Testis (tissue), 3 donors: ENCODE measurements around the gene CNMD. TPM values are rescaled to one million over a fixed set of nuclear protein-coding genes. Genes with fewer than 3 reads are reported as not detected.
"Not testable (repeated sequence)": the region's sequence is repeated elsewhere in the genome, so short reads cannot be mapped to it uniquely, and the experiment has no call there.

ENCODE experiments used
- DNase-seq: peaks from one replicate; pipeline ENCODE4 v3.0.0-alpha.2; 2019
- H3K27ac ChIP-seq, 2 donors: fragments of 200-600 bp; sonication (generic); one replicate each; pipeline ENCODE4 v1.5.1; 2019
- H3K27me3 ChIP-seq: fragments of 200-600 bp; sonication (generic); one replicate; pipeline ENCODE4 v1.5.1; 2019
- H3K36me3 ChIP-seq: fragments of 200-600 bp; sonication (generic); one replicate; pipeline ENCODE4 v1.5.1; 2017; ENCODE audit warnings: low read depth; ENCODE audit errors: missing control alignments
- H3K4me1 ChIP-seq: fragments of 200-600 bp; sonication (generic); one replicate; pipeline ENCODE4 v1.5.1; 2019
- H3K4me3 ChIP-seq, 2 donors: fragments of 200-600 bp; sonication (generic); one replicate each; pipeline ENCODE4 v1.5.1; 2017 to 2019
- H3K9me3 ChIP-seq: fragments of 200-600 bp; sonication (generic); one replicate; pipeline ENCODE4 v1.5.1; 2017
- POLR2A ChIP-seq: fragments of 450-650 bp; IDR thresholded peaks from one replicate; pipeline ENCODE4 v1.6.1; 2017; ENCODE audit warnings: antibody characterized with exemption, mild to moderate bottlenecking, moderate library complexity
- WGBS, 2 donors: methylation state at CpG; one replicate each; pipeline ENCODE4 v1.1.5; 2018; 5-methylcytosine and 5-hydroxymethylcytosine counted together
- intact Hi-C: fragments of 100-400 bp; cut with DNase I; formaldehyde crosslinking; loops from one replicate; pipeline ENCODE4 v1.15.1; 2023; ENCODE audit warnings: low total_unique reads
- polyA plus RNA-seq: library from polyadenylated mRNA; stranded (reverse); fragments of 350-450 nt; fragmentation: Illumina TruSeq; extraction: RNeasy Lipid Tissue Mini Kit (QIAGEN cat#74804); gene quantifications from one replicate; pipeline ENCODE4 v1.2.3, GENCODE V29; 2014; ENCODE audit warnings: low read depth, low replicate concordance; ENCODE audit not compliant: insufficient read depth
- total RNA-seq, 2 donors: library from RNA; depleted of rRNA; stranded (reverse); fragments of >200 nt; gene quantifications; one replicate each; pipeline ENCODE4 v1.2.3, GENCODE V29; 2016
- TF ChIP-seq, protein P1 (sequence below), 3 experiments: fragments of 450-650 bp in 2 of 3; fragments of 200-600 bp in 1 of 3; sonication (generic) in 1 of 3; IDR thresholded peaks; one replicate each; pipeline ENCODE4 v1.5.1; 2016 to 2019; ENCODE audit warnings: antibody characterized with exemption in 3 of 3, mild to moderate bottlenecking in 2 of 3, moderate library complexity in 1 of 3

CNMD gene
- total and polyA plus RNA-seq, 3 donors from 2014 or later: 3.5 to 5.0 (median 4.1) TPM

DNA sequence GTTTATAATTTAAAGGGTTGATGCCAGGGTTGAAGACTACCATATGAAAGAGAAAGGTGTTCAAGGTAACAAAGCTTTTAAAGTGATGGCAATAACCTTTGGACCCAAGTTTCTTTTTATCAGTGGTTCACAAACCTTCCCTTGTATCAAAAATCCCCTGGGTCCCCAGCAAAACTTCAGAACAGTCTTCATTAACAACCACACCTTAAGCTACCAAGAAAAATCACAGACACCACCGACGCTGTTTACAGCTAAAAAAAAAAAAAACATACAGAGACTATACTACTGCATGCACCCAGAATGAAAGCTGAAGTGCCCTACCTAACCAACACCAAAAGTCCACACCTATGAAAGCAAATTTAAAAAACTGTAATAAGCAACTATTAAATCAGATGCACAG, 13.4 kb downstream of the CNMD start:
- WGBS, 2 donors: 83 to 95% methylated on average over 2 of the region's 2 CpGs

DNA sequence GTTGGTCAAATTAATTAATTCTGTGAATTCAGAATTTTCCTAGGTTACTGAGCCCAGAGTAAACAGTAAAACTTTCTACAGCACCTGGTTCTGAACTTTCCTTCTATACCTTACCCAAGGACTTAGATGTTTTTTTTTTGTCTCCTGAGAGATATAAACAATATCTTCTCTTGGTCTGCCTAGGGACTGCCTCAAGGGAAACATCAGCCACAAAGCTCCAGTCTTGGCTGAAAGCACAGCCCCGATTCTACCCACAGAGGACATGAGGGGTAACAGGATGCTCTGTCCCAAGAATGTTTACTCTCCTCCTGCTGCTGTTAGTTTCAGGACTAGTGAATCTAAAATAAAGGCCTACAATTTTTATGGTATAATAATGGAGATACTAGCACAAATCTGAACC, 14.3 kb downstream of the CNMD start:
- intact Hi-C loops: no loop called here
- no peaks in the 10 kb centered on the region for H3K36me3 ChIP-seq

More for the DNA sequence above, 13.4 kb downstream of the CNMD start:
- no peaks in the 10 kb centered on the region for H3K9me3 ChIP-seq
- no peak overlapping the region for H3K27ac ChIP-seq
- intact Hi-C loops: no loop called here
- no peaks in the 10 kb centered on the region for H3K4me1 ChIP-seq
- H3K36me3 ChIP-seq: no peaks in the 10 kb centered on the region
- H3K4me3 ChIP-seq: no peak overlapping the region
- no peaks in the 10 kb centered on the region for H3K27me3 ChIP-seq
- TF ChIP-seq, protein P1, sequence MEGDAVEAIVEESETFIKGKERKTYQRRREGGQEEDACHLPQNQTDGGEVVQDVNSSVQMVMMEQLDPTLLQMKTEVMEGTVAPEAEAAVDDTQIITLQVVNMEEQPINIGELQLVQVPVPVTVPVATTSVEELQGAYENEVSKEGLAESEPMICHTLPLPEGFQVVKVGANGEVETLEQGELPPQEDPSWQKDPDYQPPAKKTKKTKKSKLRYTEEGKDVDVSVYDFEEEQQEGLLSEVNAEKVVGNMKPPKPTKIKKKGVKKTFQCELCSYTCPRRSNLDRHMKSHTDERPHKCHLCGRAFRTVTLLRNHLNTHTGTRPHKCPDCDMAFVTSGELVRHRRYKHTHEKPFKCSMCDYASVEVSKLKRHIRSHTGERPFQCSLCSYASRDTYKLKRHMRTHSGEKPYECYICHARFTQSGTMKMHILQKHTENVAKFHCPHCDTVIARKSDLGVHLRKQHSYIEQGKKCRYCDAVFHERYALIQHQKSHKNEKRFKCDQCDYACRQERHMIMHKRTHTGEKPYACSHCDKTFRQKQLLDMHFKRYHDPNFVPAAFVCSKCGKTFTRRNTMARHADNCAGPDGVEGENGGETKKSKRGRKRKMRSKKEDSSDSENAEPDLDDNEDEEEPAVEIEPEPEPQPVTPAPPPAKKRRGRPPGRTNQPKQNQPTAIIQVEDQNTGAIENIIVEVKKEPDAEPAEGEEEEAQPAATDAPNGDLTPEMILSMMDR (IDR thresholded peaks at IDR 0.05): no peak
- TF ChIP-seq POLR2A: no peak
- no peak for DNase-seq

DNA sequence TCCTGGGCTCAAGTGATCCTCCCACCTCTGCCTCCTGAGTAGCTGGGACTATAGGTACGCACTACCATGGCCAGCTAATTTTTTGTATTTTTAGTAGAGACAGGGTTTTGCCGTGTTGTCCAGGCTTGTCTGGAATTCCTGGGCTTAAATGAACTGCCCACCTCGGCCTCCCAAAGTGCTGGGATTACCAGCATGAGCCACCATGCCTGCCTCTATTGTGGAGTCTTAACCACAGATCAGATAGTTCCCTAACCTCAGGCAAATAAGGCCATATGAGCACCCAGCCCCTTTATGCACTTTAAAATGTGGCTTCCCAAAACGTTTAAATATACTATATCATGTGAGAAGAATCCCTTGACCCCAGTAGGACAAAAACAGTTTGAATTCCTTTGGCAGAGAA, 16.4 kb downstream of the CNMD start:
- Histone ChIP-seq H3K27me3 (no peaks in the 10 kb centered on the region), H3K4me3 (no peak overlapping the region), H3K36me3 (no peaks in the 10 kb centered on the region), H3K4me1 (no peaks in the 10 kb centered on the region), H3K27ac (no peak overlapping the region), H3K9me3 (no peaks in the 10 kb centered on the region)
- intact Hi-C loops: no loop called here
- DNase-seq: no peak
- 83 to 86% methylated on average over 4 of the region's 4 CpGs for WGBS, 2 donors
- no peak for TF ChIP-seq POLR2A
- TF ChIP-seq, protein P1 (IDR thresholded peaks at IDR 0.05): no peak

More for the DNA sequence above, 14.3 kb downstream of the CNMD start:
- H3K9me3 ChIP-seq: no peaks in the 10 kb centered on the region
- no peak overlapping the region for H3K27ac ChIP-seq
- no peak for DNase-seq
- H3K4me3 ChIP-seq: no peak overlapping the region
- H3K4me1 ChIP-seq: no peaks in the 10 kb centered on the region
- H3K27me3 ChIP-seq: no peaks in the 10 kb centered on the region
- TF ChIP-seq, protein P1 (IDR thresholded peaks at IDR 0.05): no peak
- TF ChIP-seq POLR2A: no peak
- 64 to 90% methylated on average over 1 of the region's 1 CpG for WGBS, 2 donors

DNA sequence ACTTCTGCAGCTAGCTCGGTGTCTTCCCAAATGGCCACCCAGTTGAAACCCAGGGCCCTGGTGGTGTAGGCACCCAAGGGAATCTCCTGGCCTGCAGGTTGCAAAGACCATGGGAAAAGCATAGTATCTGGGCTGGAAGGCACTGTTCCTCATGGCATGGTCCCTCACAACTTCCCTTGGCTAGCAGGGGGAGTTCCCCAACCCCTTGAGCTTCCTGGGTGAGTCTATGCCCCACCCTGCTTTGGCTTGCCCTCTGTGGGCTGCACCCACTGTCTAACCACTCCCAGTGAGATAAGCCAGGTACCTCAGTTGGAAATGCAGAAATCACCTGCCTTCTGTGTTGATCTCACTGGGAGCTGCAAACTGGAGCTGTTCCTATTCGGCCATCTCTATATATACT, 18.3 kb downstream of the CNMD start:
- H3K36me3 ChIP-seq, H3K27me3 ChIP-seq, DNase-seq, H3K27ac ChIP-seq, H3K4me1 ChIP-seq, H3K4me3 ChIP-seq, H3K9me3 ChIP-seq, intact Hi-C loops: not testable (repeated sequence)
- WGBS, 2 donors: 93% methylated on average over 1 to 2 of the region's 2 CpGs

DNA sequence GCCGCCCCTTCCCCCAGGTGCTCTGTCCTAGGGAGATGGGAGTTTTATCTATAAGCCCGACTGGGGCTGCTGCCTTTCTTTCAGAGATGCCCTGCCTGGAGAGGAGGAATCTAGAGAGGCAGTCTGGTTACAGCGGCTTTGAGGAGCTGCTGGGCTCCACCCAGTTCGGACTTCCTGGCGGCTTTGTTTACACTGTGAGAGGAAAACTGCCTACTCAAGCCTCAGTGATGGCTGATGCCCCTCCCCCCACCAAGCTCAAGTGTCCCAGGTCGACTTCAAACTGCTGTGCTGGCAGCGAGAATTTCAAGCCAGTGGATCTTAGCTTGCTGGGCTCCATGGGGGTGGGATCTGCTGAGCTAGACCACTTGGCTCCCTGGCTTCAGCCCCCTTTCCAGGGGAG, 18.7 kb downstream of the CNMD start:
- H3K4me3 ChIP-seq, DNase-seq, H3K4me1 ChIP-seq, intact Hi-C loops, H3K9me3 ChIP-seq, H3K27ac ChIP-seq, H3K27me3 ChIP-seq, H3K36me3 ChIP-seq: not testable (repeated sequence)
- WGBS, 2 donors: 75 to 77% methylated on average over 5 to 7 of the region's 7 CpGs

DNA sequence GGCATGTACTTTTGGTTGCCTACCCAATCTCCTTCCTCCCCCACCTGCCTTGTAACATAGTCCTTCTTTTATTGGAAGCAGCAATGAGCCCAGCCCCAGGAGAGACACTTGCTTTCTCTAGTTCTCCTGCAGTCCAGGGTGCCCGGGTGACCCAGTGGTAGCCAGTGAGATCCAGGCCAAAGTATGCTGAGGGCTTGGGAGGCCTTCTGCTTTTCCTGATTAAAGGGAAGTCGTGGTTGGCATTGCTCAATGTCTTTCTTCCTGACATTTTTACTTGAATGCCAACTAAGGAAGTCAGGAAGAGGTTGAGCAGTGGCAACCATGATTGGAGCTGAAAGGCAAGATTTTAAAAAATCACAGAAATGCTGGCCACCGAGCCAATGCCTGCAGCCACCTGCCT, 25.7 kb downstream of the CNMD start:
- Histone ChIP-seq H3K27ac (no peak overlapping the region), H3K9me3 (no peaks in the 10 kb centered on the region), H3K4me3 (no peak overlapping the region), H3K27me3 (no peaks in the 10 kb centered on the region), H3K4me1 (no peaks in the 10 kb centered on the region), H3K36me3 (no peaks in the 10 kb centered on the region)
- WGBS, 2 donors: 68 to 79% methylated on average over 3 of the region's 3 CpGs
- DNase-seq: peak; percentile 31
- intact Hi-C loops: no loop called here
- TF ChIP-seq, protein P1 (IDR thresholded peaks at IDR 0.05): no peak
- no peak for TF ChIP-seq POLR2A
